ENCODE measurements around the gene RREB1.

DNA sequence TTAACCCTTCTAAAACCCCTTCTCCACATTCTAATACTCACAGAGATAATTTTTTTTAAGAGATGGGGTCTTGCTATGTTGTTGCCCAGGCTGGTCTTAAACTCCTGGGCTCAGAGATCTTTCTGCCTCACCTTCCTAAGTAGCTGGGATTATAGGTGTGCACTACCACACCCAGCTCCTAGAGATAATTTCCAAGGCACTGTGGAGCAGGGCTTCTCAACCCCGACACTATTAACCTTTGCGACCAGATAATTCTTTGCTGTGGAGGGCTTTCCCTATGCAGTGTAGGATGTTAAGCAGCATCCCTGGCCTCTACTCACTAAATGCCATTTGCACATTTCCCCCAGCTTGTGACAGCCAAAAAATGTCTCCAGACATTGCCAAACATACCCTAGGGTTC lies 8.8 kb upstream of the RREB1 start:
- no peak for TF ChIP-seq SUZ12 (IDR thresholded peaks at IDR 0.05)
- TF ChIP-seq ELF4 (IDR thresholded peaks at IDR 0.05) = no peak
- no peak for TF ChIP-seq FOXA1 (IDR thresholded peaks at IDR 0.05)
- no peak for TF ChIP-seq NFRKB (IDR thresholded peaks at IDR 0.05)
- no peak for TF ChIP-seq SP1 (IDR thresholded peaks at IDR 0.05)
